ENCODE measurements around the gene ITPKB.

Gene ITPKB

DNA sequence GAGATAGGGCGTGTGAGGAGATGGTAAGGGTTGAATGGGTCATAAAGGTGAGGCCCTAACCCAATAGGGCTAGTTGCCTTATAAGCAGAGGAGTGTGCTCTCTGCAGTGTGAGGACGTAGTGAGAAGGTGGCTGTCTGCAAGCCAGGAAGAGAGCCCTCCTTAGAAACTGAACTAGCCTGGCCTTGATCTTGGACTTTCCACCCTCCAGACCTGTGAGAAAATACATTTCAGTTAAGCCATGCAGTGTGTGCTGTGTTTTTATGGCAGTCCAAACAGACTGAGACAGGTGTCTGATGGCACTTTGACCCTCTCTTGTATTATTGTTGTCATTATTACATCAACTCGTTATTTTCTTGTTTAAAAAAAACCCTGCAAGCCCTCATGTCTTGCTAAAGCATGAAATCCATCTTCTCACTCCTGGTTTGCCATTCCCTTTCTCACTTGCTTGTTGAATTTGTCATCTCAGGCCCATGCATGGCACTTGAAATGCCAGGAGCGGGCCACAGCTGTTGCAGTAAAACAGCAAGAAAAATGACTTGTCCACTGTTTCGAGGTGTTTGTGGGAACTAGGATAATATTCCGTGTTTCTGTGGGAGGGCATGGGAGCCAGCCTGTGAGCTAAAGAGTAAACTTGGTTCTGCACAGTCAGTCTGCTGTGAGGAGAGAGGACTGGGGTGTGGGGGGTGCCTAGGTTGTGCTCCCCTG is 111.9 kb downstream of the ITPKB start:
- no peak overlapping the region for H3K4me3 ChIP-seq (replicated peaks in 1 of 2; ENCODE audit: low read depth in 2 of 2, low read length in 2 of 2)
- DNase-seq (ENCODE audit: low read depth in 2 of 2), result no peak
- TF ChIP-seq, protein P1, sequence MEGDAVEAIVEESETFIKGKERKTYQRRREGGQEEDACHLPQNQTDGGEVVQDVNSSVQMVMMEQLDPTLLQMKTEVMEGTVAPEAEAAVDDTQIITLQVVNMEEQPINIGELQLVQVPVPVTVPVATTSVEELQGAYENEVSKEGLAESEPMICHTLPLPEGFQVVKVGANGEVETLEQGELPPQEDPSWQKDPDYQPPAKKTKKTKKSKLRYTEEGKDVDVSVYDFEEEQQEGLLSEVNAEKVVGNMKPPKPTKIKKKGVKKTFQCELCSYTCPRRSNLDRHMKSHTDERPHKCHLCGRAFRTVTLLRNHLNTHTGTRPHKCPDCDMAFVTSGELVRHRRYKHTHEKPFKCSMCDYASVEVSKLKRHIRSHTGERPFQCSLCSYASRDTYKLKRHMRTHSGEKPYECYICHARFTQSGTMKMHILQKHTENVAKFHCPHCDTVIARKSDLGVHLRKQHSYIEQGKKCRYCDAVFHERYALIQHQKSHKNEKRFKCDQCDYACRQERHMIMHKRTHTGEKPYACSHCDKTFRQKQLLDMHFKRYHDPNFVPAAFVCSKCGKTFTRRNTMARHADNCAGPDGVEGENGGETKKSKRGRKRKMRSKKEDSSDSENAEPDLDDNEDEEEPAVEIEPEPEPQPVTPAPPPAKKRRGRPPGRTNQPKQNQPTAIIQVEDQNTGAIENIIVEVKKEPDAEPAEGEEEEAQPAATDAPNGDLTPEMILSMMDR (IDR thresholded peaks at IDR 0.05; ENCODE audit: low read depth, low read length), result no peak

DNA sequence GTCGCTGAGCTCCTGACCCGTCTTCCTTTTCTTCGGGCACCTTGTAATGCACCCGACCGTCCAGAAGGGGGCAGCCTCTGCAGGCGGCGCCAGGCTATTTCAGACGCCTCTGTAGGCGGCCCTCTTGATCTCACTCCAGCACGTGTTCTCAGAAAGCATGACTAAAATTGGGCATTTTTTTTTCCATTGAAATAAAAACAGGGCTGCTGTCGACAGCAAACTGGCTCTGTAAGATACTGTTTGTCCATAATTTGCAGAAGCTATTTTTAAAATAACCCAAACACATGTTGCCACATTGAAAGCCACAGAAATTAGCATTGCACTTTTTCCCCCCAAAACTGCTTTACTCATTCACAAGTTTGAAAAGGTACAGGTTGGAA is 112.5 kb downstream of the ITPKB start:
- DNase-seq (ENCODE audit: low read depth in 2 of 2), result peak; percentile 79 to 83
- TF ChIP-seq, protein P1 (IDR thresholded peaks at IDR 0.05; ENCODE audit: low read depth, low read length), result peak; percentile 98
- no peak overlapping the region for H3K4me3 ChIP-seq (replicated peaks in 1 of 2; ENCODE audit: low read depth in 2 of 2, low read length in 2 of 2)

DNA sequence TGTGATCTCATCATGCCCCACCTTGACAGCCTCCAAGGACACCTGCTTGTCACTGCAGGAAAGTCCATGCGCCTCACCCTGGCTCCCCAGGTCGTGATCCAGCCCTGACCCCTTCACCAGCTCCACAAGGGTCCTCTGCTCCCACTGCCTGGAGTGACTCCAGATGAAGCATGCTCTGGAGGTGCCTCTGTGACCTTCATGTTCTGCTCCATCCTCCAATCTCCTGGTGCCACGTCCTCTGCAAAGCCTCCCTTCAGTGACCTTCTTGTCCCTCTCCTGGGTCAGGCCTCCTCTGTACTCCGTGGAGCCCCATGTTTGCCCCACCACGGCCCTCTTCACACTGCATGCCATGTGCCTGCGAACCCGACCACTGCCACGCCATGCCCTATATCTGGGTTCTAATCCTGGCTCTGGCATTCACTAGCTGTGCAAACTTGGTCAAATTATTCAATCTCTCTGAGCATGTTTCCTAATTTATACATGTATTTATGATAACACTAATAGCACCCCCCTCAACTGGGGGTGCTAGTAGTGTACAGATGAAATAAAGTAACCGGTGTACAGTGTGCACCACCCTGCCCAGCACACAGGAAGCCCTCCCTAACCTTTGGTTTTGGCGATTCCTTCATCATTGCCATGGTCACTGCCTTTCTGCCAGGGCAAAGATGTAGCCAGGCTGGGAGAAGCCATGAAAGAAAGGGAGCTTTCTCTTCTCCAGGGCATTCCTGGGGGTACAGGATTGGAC is 113.1 kb downstream of the ITPKB start:
- H3K4me3 ChIP-seq (replicated peaks in 1 of 2; ENCODE audit: low read depth in 2 of 2, low read length in 2 of 2), result no peak overlapping the region
- TF ChIP-seq, protein P1 (IDR thresholded peaks at IDR 0.05; ENCODE audit: low read depth, low read length), result no peak
- DNase-seq (ENCODE audit: low read depth in 2 of 2), result no peak

DNA sequence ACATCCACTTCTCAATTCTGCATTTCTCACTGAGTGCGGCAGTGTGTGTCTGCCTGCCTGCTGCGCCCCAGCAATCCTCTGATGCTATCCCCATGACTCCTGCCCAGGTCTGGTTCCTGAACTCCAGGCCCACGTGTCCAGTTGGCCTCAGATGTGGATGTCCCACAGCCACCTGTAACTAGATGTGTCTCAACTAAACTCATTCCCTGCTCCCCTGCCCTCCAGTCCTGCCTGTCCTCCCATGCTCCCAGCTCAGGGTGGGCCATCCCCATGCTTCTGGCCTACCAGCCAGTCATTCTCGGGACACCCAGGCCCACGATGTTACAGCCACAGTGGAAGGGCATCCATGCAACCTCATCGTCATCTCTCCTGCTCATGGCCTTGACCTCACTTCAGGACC is 113.8 kb downstream of the ITPKB start:
- no peak overlapping the region for H3K4me3 ChIP-seq (replicated peaks in 1 of 2; ENCODE audit: low read depth in 2 of 2, low read length in 2 of 2)
- TF ChIP-seq, protein P1 (IDR thresholded peaks at IDR 0.05; ENCODE audit: low read depth, low read length), result no peak
- DNase-seq (ENCODE audit: low read depth in 2 of 2), result no peak

DNA sequence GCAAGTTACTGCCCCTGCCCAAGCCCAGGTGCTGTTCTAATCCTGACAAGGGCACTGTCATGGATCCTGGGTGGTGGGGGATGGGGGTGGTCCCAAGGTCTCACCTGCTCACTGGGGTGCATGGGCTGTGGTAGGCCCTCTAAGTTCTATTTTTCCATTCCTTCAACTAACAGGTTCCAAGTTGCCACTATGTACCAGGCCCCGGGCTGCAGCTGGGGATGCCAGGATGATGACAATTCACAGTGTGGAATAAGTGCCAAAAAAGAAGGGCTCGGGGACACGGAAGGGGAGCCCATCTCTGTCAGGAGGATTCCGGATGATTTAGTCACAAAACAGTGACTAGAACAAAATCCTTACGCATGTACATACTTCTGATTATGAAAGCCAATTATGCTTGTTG is 114.6 kb downstream of the ITPKB start:
- TF ChIP-seq, protein P1 (IDR thresholded peaks at IDR 0.05; ENCODE audit: low read depth, low read length), result no peak
- no peak overlapping the region for H3K4me3 ChIP-seq (replicated peaks in 1 of 2; ENCODE audit: low read depth in 2 of 2, low read length in 2 of 2)
- peak; percentile 22 to 77 for DNase-seq (ENCODE audit: low read depth in 2 of 2)

DNA sequence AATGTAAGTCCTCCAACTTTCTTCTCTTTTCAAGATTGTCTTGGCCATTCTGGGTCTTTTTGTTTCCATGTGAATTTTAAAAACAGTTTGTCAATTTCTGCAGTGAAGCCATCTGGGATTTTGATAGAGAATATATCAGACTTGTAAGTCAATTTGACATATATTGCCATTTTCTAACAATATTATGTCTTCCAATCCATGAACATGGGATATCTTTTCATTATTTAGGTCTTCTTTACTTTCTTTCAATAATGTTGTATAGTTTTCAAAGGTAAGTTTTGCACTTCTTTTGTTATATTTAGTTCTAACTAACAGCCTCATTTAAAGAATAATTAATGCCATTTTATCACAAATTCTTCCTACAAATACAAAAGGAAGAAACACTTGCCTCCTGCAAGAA is 117.1 kb downstream of the ITPKB start:
- TF ChIP-seq, protein P1 (IDR thresholded peaks at IDR 0.05; ENCODE audit: low read depth, low read length), result no peak
- H3K4me3 ChIP-seq (replicated peaks in 1 of 2; ENCODE audit: low read depth in 2 of 2, low read length in 2 of 2), result no peak overlapping the region
- no peak for DNase-seq (ENCODE audit: low read depth in 2 of 2)
